ENCODE results near the gene TRIM28. TPM values are rescaled to one million over a fixed set of nuclear protein-coding genes. Genes with fewer than 3 reads are reported as not detected.

Gene TRIM28
- total RNA-seq, 1 experiment from 2014 or later = 908 TPM

DNA sequence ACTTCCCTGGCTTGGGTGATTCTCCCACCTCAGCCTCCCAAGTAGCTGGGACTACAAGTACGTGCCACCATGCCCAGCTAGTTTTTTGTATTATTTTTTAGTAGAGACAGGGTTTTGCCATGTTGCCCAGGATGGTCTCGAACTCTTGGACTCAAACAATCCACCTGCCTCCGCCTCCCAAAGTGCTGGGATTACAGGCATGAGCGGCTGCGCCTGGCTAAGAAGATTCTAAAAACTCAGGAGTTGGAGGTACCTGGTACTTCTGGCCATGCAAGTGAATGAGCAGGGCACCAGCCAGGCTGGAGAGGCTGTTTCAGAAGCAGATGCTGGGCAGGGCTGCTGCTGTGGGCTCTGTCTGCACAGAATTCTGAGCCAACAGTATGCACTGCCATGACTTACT, 23.1 kb downstream of the TRIM28 start:
- intact Hi-C loops (cut with micrococcal nuclease) = no loop called here
- no peak overlapping the region for H3K4me3 ChIP-seq (replicated peaks in 1 of 2; ENCODE audit: low read depth in 1 of 2, low read length in 2 of 2)
- no peak for DNase-seq (ENCODE audit: low read depth, low spot score)
- no peaks in the 10 kb centered on the region for H3K9me3 ChIP-seq (ENCODE audit: control insufficient read depth in 1 of 2, insufficient read depth in 1 of 2, low read depth in 1 of 2, low read length in 2 of 2)
- no peak overlapping the region for H3K9ac ChIP-seq (ENCODE audit: low read length)
- H3K9me2 ChIP-seq (ENCODE audit: insufficient read depth) = no peaks in the 10 kb centered on the region
- no peak overlapping the region for H3K27ac ChIP-seq (ENCODE audit: low read depth, low read length)
- no peak overlapping the region for H2AFZ ChIP-seq (ENCODE audit: low read depth, low read length, poor library complexity, severe bottlenecking)
- ATAC-seq = no peak
- no peaks in the 10 kb centered on the region for H3K27me3 ChIP-seq (ENCODE audit: insufficient read depth, low read length)
- no TSS peak for BruUV-seq (replicated peaks)
- H3K79me2 ChIP-seq (ENCODE audit: insufficient read depth, low read length) = peaks cover 3% of the 10 kb centered on the region; the same call in 1 of the 2 replicates
- H3K4me1 ChIP-seq (ENCODE audit: control insufficient read depth in 1 of 2, insufficient read depth in 2 of 2, low read length in 2 of 2) = peaks cover under 1% of the 10 kb centered on the region in 2 experiments; a peak in 2 of 4 replicates
- no peaks in the 10 kb centered on the region for H4K20me1 ChIP-seq (ENCODE audit: insufficient read depth)
- no peak for TF ChIP-seq ZFX (IDR thresholded peaks at IDR 0.05)
- ChIA-PET RAD21 (ENCODE audit: low non-redundant PET in 1 of 2, low total read pairs in 2 of 2, uncharacterized antibody in 2 of 2, unreplicated experiment in 2 of 2) (no interaction called here), CTCF (no interaction called here), POLR2A (no interaction called here)
- H3K4me2 ChIP-seq (ENCODE audit: low read length) = no peak overlapping the region
- H3K36me3 ChIP-seq (ENCODE audit: control insufficient read depth in 1 of 2, insufficient read depth in 2 of 2, low read length in 2 of 2) = peaks cover 0 to 14% of the 10 kb centered on the region in 2 experiments; a peak in 1 of 4 replicates

DNA sequence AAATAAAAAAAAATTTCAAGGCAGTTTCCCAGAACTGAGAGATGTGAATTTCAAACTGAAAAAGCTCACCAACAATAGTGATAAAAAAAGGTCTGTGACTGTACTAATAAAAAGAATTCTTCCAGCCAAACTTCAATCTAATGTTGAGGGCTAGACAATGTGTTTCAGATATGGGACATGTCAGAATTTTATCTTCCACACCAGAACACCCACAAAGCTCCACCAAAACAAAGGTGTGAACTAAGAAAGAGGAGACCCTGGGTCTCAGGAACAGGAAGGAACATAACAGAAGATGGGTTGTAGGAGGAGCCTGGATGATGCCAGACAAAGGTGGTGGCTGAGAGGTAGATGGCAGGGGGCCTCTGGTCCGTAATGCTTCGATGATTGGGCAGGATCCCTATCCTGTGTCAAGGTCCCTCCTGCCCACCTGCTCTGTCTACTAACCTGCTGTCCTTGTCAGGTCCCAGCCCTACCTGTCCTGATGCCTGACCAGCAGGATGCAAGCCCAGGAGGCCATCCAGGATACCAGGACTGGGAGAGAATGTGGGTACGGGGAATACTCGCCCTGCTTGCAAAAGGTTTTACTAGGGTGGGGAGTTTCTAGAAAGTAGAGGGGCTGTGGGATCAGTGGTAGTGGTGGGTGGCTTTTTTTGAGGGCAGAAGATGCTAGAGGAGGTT, 24.7 kb downstream of the TRIM28 start:
- ChIA-PET CTCF (no interaction called here), RAD21 (ENCODE audit: low non-redundant PET in 1 of 2, low total read pairs in 2 of 2, uncharacterized antibody in 2 of 2, unreplicated experiment in 2 of 2) (no interaction called here), POLR2A (interaction anchor here (1.2 kb wide), 1 partner anchor 9 kb away, joined by 4 read pairs; no protein-coding TSS in a partner anchor)
- TF ChIP-seq SRF (IDR thresholded peaks at IDR 0.05; ENCODE audit: low read depth) (no peak), POLR2AphosphoS5 (IDR thresholded peaks at IDR 0.05; ENCODE audit: low read depth, low read length) (peak; percentile 30; the same call in 1 of the 2 replicates), RAD21 (IDR thresholded peaks at IDR 0.05; ENCODE audit: low read depth) (no peak), ELF1 (IDR thresholded peaks at IDR 0.05; ENCODE audit: borderline replicate concordance, low read depth) (no peak), JUND (IDR thresholded peaks at IDR 0.05) (no peak)
- TF ChIP-seq, protein P1, sequence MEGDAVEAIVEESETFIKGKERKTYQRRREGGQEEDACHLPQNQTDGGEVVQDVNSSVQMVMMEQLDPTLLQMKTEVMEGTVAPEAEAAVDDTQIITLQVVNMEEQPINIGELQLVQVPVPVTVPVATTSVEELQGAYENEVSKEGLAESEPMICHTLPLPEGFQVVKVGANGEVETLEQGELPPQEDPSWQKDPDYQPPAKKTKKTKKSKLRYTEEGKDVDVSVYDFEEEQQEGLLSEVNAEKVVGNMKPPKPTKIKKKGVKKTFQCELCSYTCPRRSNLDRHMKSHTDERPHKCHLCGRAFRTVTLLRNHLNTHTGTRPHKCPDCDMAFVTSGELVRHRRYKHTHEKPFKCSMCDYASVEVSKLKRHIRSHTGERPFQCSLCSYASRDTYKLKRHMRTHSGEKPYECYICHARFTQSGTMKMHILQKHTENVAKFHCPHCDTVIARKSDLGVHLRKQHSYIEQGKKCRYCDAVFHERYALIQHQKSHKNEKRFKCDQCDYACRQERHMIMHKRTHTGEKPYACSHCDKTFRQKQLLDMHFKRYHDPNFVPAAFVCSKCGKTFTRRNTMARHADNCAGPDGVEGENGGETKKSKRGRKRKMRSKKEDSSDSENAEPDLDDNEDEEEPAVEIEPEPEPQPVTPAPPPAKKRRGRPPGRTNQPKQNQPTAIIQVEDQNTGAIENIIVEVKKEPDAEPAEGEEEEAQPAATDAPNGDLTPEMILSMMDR (IDR thresholded peaks at IDR 0.05 in 2 of 3, conservative IDR thresholded peaks at IDR 0.05 in 1 of 3; ENCODE audit: borderline replicate concordance in 1 of 3, insufficient read depth in 1 of 3, low read depth in 2 of 3, low read length in 2 of 3) = no peak
- intact Hi-C loops (cut with micrococcal nuclease) = no loop called here
- ATAC-seq (no peak), DNase-seq (ENCODE audit: low read depth, low spot score) (no peak)
- no peak overlapping the region for H2AFZ ChIP-seq (ENCODE audit: low read depth, low read length, poor library complexity, severe bottlenecking)
- peaks cover 0 to 14% of the 10 kb centered on the region in 2 experiments; a peak in 1 of 4 replicates for H3K36me3 ChIP-seq (ENCODE audit: control insufficient read depth in 1 of 2, insufficient read depth in 2 of 2, low read length in 2 of 2)
- BruUV-seq (replicated peaks) = no TSS peak
- H3K9me3 ChIP-seq (ENCODE audit: control insufficient read depth in 1 of 2, insufficient read depth in 1 of 2, low read depth in 1 of 2, low read length in 2 of 2) = no peaks in the 10 kb centered on the region
- peaks cover 8% of the 10 kb centered on the region; the same call in 1 of the 2 replicates for H3K79me2 ChIP-seq (ENCODE audit: insufficient read depth, low read length)
- H3K27me3 ChIP-seq (ENCODE audit: insufficient read depth, low read length) = no peaks in the 10 kb centered on the region
- H3K4me3 ChIP-seq (replicated peaks in 1 of 2; ENCODE audit: low read depth in 1 of 2, low read length in 2 of 2) = no peak overlapping the region
- H3K9ac ChIP-seq (ENCODE audit: low read length) = no peak overlapping the region
- no peaks in the 10 kb centered on the region for H3K9me2 ChIP-seq (ENCODE audit: insufficient read depth)
- H3K4me1 ChIP-seq (ENCODE audit: control insufficient read depth in 1 of 2, insufficient read depth in 2 of 2, low read length in 2 of 2) = peaks cover 2 to 8% of the 10 kb centered on the region in 2 experiments; a peak in 3 of 4 replicates
- no peak overlapping the region for H3K4me2 ChIP-seq (ENCODE audit: low read length)
- H4K20me1 ChIP-seq (ENCODE audit: insufficient read depth) = no peaks in the 10 kb centered on the region
- H3K27ac ChIP-seq (ENCODE audit: low read depth, low read length) = no peak overlapping the region

All from HCT116 (cell line).